Osteoblast (primary cell): ENCODE results near the gene NRIP1. TPM values are rescaled to one million over a fixed set of nuclear protein-coding genes. Genes with fewer than 3 reads are reported as not detected.

Experiments
- DNase-seq: peaks from one replicate; pipeline ENCODE4 v3.0.0; 2011; ENCODE audit warnings: low spot score, mixed read lengths; ENCODE audit not compliant: insufficient read length; ENCODE audit errors: missing footprints
- H2AFZ ChIP-seq: 2 replicates; pipeline ENCODE4 v1.6.0; 2011; ENCODE audit warnings: mild to moderate bottlenecking, low read length
- H3K27ac ChIP-seq: 2 replicates; pipeline ENCODE4 v1.5.1; 2011; ENCODE audit warnings: mild to moderate bottlenecking, low read depth, low read length, moderate library complexity
- H3K27me3 ChIP-seq: 2 replicates; pipeline ENCODE4 v1.6.0; 2012; ENCODE audit warnings: mild to moderate bottlenecking, control low read depth, inconsistent platforms, low read length, moderate library complexity; ENCODE audit not compliant: insufficient read depth
- H3K36me3 ChIP-seq: 2 replicates; pipeline ENCODE4 v1.5.1; 2011; ENCODE audit warnings: mild to moderate bottlenecking, low read length, control low read depth, moderate library complexity; ENCODE audit not compliant: insufficient read depth
- H3K4me1 ChIP-seq: 2 replicates; pipeline ENCODE4 v1.5.1; 2011; ENCODE audit warnings: mild to moderate bottlenecking, low read length, control low read depth, moderate library complexity; ENCODE audit not compliant: insufficient read depth
- H3K4me2 ChIP-seq: 2 replicates; pipeline ENCODE4 v1.6.0; 2011; ENCODE audit warnings: mild to moderate bottlenecking, low read length; ENCODE audit not compliant: insufficient read depth
- H3K4me3 ChIP-seq: fragments of 200-600 bp; sonication (generic); 3 replicates; pipeline ENCODE4 v1.5.1; 2012; ENCODE audit warnings: mild to moderate bottlenecking, low read length, inconsistent platforms; ENCODE audit not compliant: insufficient read depth
- H3K79me2 ChIP-seq: 2 replicates; pipeline ENCODE4 v1.6.0; 2012; ENCODE audit warnings: mild to moderate bottlenecking, low read length, control low read depth, inconsistent platforms; ENCODE audit not compliant: insufficient read depth
- H3K9me3 ChIP-seq: 2 replicates; pipeline ENCODE4 v1.5.1; 2011; ENCODE audit warnings: low read depth, low read length, control low read depth
- H4K20me1 ChIP-seq: 2 replicates; pipeline ENCODE4 v1.6.0; 2012; ENCODE audit warnings: mild to moderate bottlenecking, low read length, control low read depth; ENCODE audit not compliant: insufficient read depth
- total RNA-seq: library from RNA; depleted of rRNA; stranded (reverse); fragments of >200 nt; gene quantifications from 2 replicates; pipeline ENCODE4 v1.2.3, GENCODE V29; 2012
- TF ChIP-seq, protein P1 (sequence below): IDR thresholded peaks from 2 replicates; pipeline ENCODE4 v1.5.1; 2011; ENCODE audit warnings: mild to moderate bottlenecking, low read depth, low read length, moderate library complexity; ENCODE audit errors: extremely low read depth

The NRIP1 gene
- total RNA-seq, 1 donor: 32.6 TPM

DNA sequence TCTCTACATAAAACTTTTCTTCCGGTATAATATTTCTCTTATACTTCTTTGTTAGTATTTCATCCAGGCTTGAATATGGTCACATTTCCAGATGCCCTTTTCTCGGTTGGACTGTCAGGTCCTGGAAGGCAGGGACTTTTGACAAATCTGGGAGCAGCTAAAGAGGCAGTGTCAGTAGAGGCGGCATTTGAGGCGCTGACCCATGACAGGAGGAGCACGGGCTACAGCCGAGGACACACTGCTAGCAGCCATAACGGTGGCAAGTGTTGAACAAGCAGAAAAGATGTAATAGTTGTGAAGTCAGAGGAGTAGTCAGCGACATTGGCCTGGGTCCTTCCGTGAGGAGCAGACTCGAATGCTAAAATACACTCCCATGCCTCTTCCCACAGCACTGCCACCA, 14.5 kb upstream of the NRIP1 start:
- Histone ChIP-seq H2AFZ (no peak overlapping the region), H3K79me2 (no peaks in the 10 kb centered on the region), H3K4me3 (no peak overlapping the region), H4K20me1 (no peaks in the 10 kb centered on the region), H3K27me3 (no peaks in the 10 kb centered on the region), H3K36me3 (no peaks in the 10 kb centered on the region), H3K4me1 (no peaks in the 10 kb centered on the region), H3K27ac (no peak overlapping the region), H3K9me3 (no peaks in the 10 kb centered on the region), H3K4me2 (no peak overlapping the region)
- no peak for DNase-seq
- TF ChIP-seq, protein P1, sequence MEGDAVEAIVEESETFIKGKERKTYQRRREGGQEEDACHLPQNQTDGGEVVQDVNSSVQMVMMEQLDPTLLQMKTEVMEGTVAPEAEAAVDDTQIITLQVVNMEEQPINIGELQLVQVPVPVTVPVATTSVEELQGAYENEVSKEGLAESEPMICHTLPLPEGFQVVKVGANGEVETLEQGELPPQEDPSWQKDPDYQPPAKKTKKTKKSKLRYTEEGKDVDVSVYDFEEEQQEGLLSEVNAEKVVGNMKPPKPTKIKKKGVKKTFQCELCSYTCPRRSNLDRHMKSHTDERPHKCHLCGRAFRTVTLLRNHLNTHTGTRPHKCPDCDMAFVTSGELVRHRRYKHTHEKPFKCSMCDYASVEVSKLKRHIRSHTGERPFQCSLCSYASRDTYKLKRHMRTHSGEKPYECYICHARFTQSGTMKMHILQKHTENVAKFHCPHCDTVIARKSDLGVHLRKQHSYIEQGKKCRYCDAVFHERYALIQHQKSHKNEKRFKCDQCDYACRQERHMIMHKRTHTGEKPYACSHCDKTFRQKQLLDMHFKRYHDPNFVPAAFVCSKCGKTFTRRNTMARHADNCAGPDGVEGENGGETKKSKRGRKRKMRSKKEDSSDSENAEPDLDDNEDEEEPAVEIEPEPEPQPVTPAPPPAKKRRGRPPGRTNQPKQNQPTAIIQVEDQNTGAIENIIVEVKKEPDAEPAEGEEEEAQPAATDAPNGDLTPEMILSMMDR: no peak

DNA sequence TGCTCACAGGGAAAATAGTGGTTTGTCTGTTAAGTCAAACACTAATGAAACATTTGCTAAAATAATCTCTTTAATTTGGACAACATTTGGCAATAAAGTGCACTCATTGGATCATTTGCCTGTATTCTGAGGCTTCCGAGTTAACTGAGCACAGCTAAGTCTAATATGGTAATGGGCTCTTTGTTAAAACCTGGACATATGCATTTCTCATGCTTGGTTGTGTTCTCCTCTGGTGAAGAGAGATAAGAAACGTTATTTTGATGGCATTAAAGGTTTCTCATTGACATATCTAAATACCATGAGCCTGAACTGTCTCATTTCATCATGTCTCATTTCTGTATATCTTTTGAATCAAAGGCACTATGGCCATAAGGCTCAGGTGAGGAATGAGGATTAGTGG, 13.4 kb upstream of the NRIP1 start:
- Histone ChIP-seq H4K20me1 (no peaks in the 10 kb centered on the region), H3K9me3 (no peaks in the 10 kb centered on the region), H3K4me3 (no peak overlapping the region), H3K79me2 (no peaks in the 10 kb centered on the region), H3K27me3 (no peaks in the 10 kb centered on the region), H3K4me2 (no peak overlapping the region), H2AFZ (no peak overlapping the region), H3K36me3 (no peaks in the 10 kb centered on the region), H3K27ac (no peak overlapping the region), H3K4me1 (no peaks in the 10 kb centered on the region)
- no peak for DNase-seq
- TF ChIP-seq, protein P1: no peak

DNA sequence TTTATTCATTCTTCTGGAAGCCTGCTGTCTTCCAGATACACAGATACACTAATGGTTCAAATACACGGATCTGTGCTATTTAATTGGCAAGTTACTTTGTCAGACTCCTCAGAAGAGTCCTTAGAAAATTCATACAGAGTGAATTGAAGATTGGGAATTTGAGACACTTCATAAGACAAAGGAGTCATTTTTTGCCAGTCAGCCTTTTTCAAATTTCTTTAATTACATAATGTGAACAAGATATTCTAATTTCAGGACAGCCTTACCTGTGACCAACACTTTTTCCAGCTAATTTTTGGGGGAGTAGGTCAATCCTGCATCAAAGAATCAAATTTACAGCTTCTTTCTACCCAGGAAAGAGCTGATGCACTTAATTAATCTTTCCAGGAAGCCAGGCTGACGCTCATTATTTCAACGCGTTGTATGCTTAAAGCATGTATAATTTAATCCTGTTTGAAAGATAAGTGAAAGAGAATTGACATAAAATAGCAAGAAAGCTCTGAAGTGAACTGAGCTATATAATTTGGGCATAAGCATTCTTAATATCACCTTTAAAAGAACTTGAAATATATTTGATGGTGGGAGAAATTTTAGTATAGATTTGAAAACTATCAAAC, 12.8 kb upstream of the NRIP1 start:
- Histone ChIP-seq H3K27me3 (no peaks in the 10 kb centered on the region), H3K4me2 (no peak overlapping the region), H3K4me1 (no peaks in the 10 kb centered on the region), H3K9me3 (no peaks in the 10 kb centered on the region), H3K27ac (no peak overlapping the region), H3K4me3 (no peak overlapping the region), H3K36me3 (no peaks in the 10 kb centered on the region), H3K79me2 (no peaks in the 10 kb centered on the region), H2AFZ (no peak overlapping the region), H4K20me1 (no peaks in the 10 kb centered on the region)
- TF ChIP-seq, protein P1: no peak
- no peak for DNase-seq

DNA sequence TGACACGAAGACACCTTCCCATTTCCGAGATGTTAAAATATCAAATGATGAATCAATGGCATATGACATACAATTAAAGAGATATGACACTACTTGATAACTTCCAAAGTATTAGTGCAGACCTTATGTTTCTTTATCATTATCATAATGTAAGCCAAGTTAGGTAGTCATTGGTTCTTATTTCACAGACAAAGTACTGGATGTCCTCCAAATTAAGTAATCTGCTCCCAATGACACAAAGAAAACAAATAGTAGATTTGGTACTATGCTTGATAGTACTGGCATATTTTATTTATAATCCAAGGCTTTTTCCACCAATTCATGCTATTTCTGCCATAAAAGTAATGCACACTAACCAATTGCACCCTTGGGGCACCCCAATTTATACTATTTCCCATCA, 11.9 kb upstream of the NRIP1 start:
- no peaks in the 10 kb centered on the region for H3K4me1 ChIP-seq
- TF ChIP-seq, protein P1: no peak
- no peak overlapping the region for H2AFZ ChIP-seq
- no peaks in the 10 kb centered on the region for H3K36me3 ChIP-seq
- H3K4me3 ChIP-seq: no peak overlapping the region
- no peaks in the 10 kb centered on the region for H3K27me3 ChIP-seq
- H3K4me2 ChIP-seq: no peak overlapping the region
- no peak for DNase-seq
- H3K27ac ChIP-seq: no peak overlapping the region
- no peaks in the 10 kb centered on the region for H3K9me3 ChIP-seq
- no peaks in the 10 kb centered on the region for H4K20me1 ChIP-seq
- no peaks in the 10 kb centered on the region for H3K79me2 ChIP-seq
